Measurements from ENCODE around the gene SAMSN1.

GRCh38 chr21:14592296-14593000, 46.3 kb upstream of the SAMSN1 start:
- TF ChIP-seq CTCF (IDR thresholded peaks at IDR 0.05), result no peak
- no peak for TF ChIP-seq POLR2A (IDR thresholded peaks at IDR 0.05)

Measured in heart left ventricle (tissue), 13 donors.